Stomach (tissue), 9 donors: ENCODE data around the gene LIN9. TPM values are rescaled to one million over a fixed set of nuclear protein-coding genes. Genes with fewer than 3 reads are reported as not detected.
A peak's percentile ranks its signal among the peaks of the same experiment; 100 is the strongest.

Experiments
- DNase-seq, 2 donors: peaks; one replicate each; pipeline versions ENCODE4 v3.0.0 to v3.0.0-alpha.2; 2013 to 2019
- H3K27ac ChIP-seq, 5 donors: fragments of 200-600 bp in 4 of 5; sonication (generic) in 4 of 5; one replicate each; pipeline ENCODE4 v1.5.1; 2013 to 2019; ENCODE audit warnings: mild to moderate bottlenecking in 1 of 5, moderate library complexity in 1 of 5
- H3K27me3 ChIP-seq, 3 donors: fragments of 200-600 bp; sonication (generic); one replicate each; pipeline ENCODE4 v1.5.1; 2017 to 2019; ENCODE audit warnings: mixed run types in 1 of 3
- H3K36me3 ChIP-seq, 4 donors: fragments of 200-600 bp; sonication (generic); 1 replicate in 3 of 4; 2 replicates in 1 of 4; pipeline ENCODE4 v1.5.1; 2016 to 2019
- H3K4me1 ChIP-seq, 4 donors: fragments of 200-600 bp; sonication (generic); one replicate each; pipeline ENCODE4 v1.5.1; 2016 to 2019
- H3K4me3 ChIP-seq, 4 donors: fragments of 200-600 bp; sonication (generic) in 3 of 4; one replicate each; pipeline ENCODE4 v1.5.1; 2016 to 2019; ENCODE audit warnings: mild to moderate bottlenecking in 1 of 4
- H3K9me3 ChIP-seq, 4 donors: fragments of 200-600 bp; sonication (generic); one replicate each; pipeline ENCODE4 v1.5.1; 2016 to 2019
- EP300 ChIP-seq: sonication (generic); formaldehyde crosslinking; IDR thresholded peaks from one replicate; pipeline ENCODE4 v1.6.1; 2017; ENCODE audit warnings: antibody characterized with exemption
- POLR2A ChIP-seq, 4 donors: fragments of 450-650 bp; IDR thresholded peaks; one replicate each; pipeline ENCODE4 v1.6.1; 2016; ENCODE audit warnings: antibody characterized with exemption in 4 of 4, control low read depth in 2 of 4, mild to moderate bottlenecking in 1 of 4, moderate library complexity in 1 of 4
- POLR2AphosphoS5 ChIP-seq, 3 donors: sonication (generic); formaldehyde crosslinking; IDR thresholded peaks; one replicate each; pipeline ENCODE4 v1.6.1; 2016; ENCODE audit warnings: antibody characterized with exemption in 3 of 3
- whole genome bisulfite sequencing, 5 donors: extraction: QIAGEN DNeasy Blood & Tissue Kit in 3 of 5; methylation state at CpG; one replicate each; pipeline versions ENCODE4 v1.1.5 to v1.1.7; 2013 to 2018; 5-methylcytosine and 5-hydroxymethylcytosine counted together
- intact Hi-C: fragments of 100-400 bp; cut with DNase I; formaldehyde crosslinking; loops from one replicate; pipeline ENCODE4 v1.15.1; 2023; ENCODE audit warnings: low total_unique reads
- polyA plus RNA-seq, 3 donors: library from polyadenylated mRNA; stranded (reverse); fragments of 200-250 nt; gene quantifications; one replicate each; pipeline ENCODE4 v1.2.3, GENCODE V29; 2013
- total RNA-seq, 5 donors: library from RNA; depleted of rRNA; stranded (reverse); fragments of >200 nt; gene quantifications; one replicate each; pipeline versions ENCODE4 v1.1.0 to v1.2.3, GENCODE V29; 2014 to 2016
- TF ChIP-seq, protein P1 (sequence below), 7 experiments: fragments of 450-650 bp in 4 of 7; fragments of 200-600 bp in 3 of 7; sonication (generic) in 3 of 7; IDR thresholded peaks; one replicate each; pipeline ENCODE4 v1.5.1; 2016 to 2019; ENCODE audit warnings: antibody characterized with exemption in 7 of 7, control low read depth in 2 of 7, mild to moderate bottlenecking in 1 of 7
- donor health status: healthy with polysubstance abuse.
- donor health status: Bipolar disorder and iron deficiency.
- donor health status: healthy.

Gene LIN9
- total and polyA plus RNA-seq, 8 donors = 1.3 to 45.5 (median 2.9) TPM; not detected in 1

DNA sequence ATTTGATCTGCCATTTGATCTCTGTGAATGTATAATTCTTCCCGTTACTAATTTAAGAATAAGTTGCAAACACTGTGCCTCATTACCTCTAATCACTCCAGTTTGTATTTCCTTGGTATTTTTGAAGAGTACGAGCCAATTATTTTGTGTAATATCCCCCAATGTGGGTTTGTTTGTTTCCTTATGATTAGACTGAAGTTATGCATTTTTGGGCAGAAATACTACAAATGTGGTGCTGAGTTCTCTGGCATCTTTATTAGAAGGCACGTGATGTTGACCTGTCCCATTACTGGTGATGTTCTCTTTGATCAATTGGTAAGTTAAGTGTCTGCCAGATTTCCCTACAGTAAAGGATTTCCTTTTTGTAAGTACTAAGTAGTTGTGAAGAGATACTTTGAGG lies 75.2 kb downstream of the LIN9 start:
- no peaks in the 10 kb centered on the region for H3K27me3 ChIP-seq
- H3K4me1 ChIP-seq = no peaks in the 10 kb centered on the region
- no peak for DNase-seq
- H3K9me3 ChIP-seq = no peaks in the 10 kb centered on the region
- intact Hi-C loops = no loop called here
- H3K36me3 ChIP-seq = peaks cover 2 to 49% (median 43%) of the 10 kb centered on the region in 4 donors
- H3K4me3 ChIP-seq = no peak overlapping the region
- no peak overlapping the region for H3K27ac ChIP-seq
- TF ChIP-seq, protein P1, sequence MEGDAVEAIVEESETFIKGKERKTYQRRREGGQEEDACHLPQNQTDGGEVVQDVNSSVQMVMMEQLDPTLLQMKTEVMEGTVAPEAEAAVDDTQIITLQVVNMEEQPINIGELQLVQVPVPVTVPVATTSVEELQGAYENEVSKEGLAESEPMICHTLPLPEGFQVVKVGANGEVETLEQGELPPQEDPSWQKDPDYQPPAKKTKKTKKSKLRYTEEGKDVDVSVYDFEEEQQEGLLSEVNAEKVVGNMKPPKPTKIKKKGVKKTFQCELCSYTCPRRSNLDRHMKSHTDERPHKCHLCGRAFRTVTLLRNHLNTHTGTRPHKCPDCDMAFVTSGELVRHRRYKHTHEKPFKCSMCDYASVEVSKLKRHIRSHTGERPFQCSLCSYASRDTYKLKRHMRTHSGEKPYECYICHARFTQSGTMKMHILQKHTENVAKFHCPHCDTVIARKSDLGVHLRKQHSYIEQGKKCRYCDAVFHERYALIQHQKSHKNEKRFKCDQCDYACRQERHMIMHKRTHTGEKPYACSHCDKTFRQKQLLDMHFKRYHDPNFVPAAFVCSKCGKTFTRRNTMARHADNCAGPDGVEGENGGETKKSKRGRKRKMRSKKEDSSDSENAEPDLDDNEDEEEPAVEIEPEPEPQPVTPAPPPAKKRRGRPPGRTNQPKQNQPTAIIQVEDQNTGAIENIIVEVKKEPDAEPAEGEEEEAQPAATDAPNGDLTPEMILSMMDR (IDR thresholded peaks at IDR 0.05) = no peak
- TF ChIP-seq POLR2A (IDR thresholded peaks at IDR 0.05) (no peak), EP300 (no peak), POLR2AphosphoS5 (IDR thresholded peaks at IDR 0.05) (no peak)
- WGBS, 5 donors = 86 to 93% (median 90%) methylated on average over 3 of the region's 3 CpGs

DNA sequence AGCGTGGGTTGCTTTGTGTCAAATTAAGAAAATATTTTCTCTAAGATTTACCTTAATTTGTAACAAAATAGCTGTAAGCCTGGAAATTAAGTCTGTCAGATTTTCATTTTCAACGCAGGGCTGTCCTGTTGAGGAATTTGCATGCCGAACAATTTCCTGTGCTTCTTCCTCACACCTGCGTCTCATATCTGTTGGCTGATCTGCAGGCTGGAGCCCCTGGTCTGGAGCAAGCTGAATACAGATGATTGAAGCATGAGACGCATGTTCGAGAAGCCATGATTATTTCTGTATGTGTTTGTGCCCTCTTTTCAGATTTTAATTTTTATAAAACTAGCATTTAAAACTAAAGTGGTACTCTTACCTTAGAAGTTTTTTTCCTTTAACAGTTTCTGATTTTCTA lies 75.7 kb downstream of the LIN9 start:
- intact Hi-C loops = no loop called here
- WGBS, 5 donors = 90 to 95% (median 91%) methylated on average over 6 of the region's 6 CpGs

DNA sequence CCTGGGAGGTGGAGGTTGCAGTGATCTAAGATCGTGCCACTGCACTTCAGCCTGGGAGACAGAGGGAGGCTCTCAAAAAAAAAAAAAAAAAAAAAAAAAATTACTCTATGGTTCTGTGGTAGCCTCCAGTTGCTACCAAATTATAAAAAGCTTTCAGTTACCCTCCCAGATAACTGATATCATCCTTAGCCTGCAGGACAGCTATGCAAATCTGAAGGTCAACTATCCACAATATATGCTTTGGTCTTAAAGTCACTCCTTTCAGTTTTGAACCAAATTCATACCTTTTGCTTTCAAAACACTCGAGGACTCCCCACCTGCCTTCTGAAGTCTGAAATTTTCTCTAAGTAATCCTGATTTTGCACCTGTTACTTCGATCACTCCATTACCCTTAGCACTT lies 82.4 kb downstream of the LIN9 start:
- no peak for DNase-seq
- intact Hi-C loops = no loop called here
- H3K4me3 ChIP-seq = no peak overlapping the region
- no peak overlapping the region for H3K27ac ChIP-seq
- no peaks in the 10 kb centered on the region for H3K9me3 ChIP-seq
- peaks cover 0 to 43% (median 19%) of the 10 kb centered on the region in 3 donors for H3K27me3 ChIP-seq
- TF ChIP-seq POLR2A (IDR thresholded peaks at IDR 0.05) (no peak), EP300 (no peak), POLR2AphosphoS5 (IDR thresholded peaks at IDR 0.05) (no peak)
- peaks cover 0 to 10% (median 7%) of the 10 kb centered on the region in 4 donors for H3K36me3 ChIP-seq
- WGBS, 5 donors = 88 to 98% (median 93%) methylated on average over 3 of the region's 3 CpGs
- peaks cover 11 to 17% (median 12%) of the 10 kb centered on the region in 4 donors for H3K4me1 ChIP-seq

More for the DNA sequence above, 75.7 kb downstream of the LIN9 start:
- DNase-seq = no peak
- H3K36me3 ChIP-seq = peaks cover 2 to 46% (median 39%) of the 10 kb centered on the region in 4 donors
- H3K9me3 ChIP-seq = no peaks in the 10 kb centered on the region
- H3K4me3 ChIP-seq = no peak overlapping the region
- no peaks in the 10 kb centered on the region for H3K27me3 ChIP-seq
- TF ChIP-seq, protein P1 (IDR thresholded peaks at IDR 0.05) = no peak
- TF ChIP-seq POLR2A (IDR thresholded peaks at IDR 0.05) = no peak
- TF ChIP-seq POLR2AphosphoS5 (IDR thresholded peaks at IDR 0.05) = no peak
- TF ChIP-seq EP300 = no peak
- H3K4me1 ChIP-seq = no peaks in the 10 kb centered on the region
- H3K27ac ChIP-seq = no peak overlapping the region

DNA sequence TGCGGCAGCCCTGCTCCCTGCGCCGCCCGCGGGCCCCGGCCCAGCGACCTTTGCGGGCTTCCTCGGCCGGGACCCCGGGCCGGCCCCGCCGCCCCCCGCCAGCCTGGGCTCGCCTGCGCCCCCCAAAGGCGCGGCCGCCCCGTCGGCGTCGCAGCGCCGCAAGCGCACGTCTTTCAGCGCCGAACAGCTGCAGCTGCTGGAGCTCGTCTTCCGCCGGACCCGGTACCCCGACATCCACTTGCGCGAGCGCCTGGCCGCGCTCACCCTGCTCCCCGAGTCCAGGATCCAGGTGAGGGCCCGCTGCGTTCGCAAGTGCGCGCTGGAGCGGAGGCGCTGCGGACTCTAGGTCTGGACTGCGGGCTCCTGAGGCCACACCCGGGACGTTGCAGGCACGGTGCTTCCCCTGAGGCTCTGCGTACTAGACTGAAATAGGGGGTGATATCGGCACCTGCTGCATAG lies 85.1 kb downstream of the LIN9 start:
- intact Hi-C loops = no loop called here
- peaks cover 11 to 17% (median 12%) of the 10 kb centered on the region in 4 donors for H3K4me1 ChIP-seq
- no peaks in the 10 kb centered on the region for H3K36me3 ChIP-seq
- peak; percentile 50 to 65 for DNase-seq
- peak overlapping the region; percentile 45 to 64 (median 53) for H3K4me3 ChIP-seq
- TF ChIP-seq POLR2AphosphoS5 (IDR thresholded peaks at IDR 0.05) (no peak), POLR2A (IDR thresholded peaks at IDR 0.05) (no peak), EP300 (no peak)
- TF ChIP-seq, protein P1 (IDR thresholded peaks at IDR 0.05) = no peak
- no peak overlapping the region for H3K27ac ChIP-seq
- 0 to 3% (median 1%) methylated on average over 2 to 55 of the region's 55 CpGs for WGBS, 5 donors
- peaks cover 0 to 43% (median 19%) of the 10 kb centered on the region in 3 donors for H3K27me3 ChIP-seq
- no peaks in the 10 kb centered on the region for H3K9me3 ChIP-seq

DNA sequence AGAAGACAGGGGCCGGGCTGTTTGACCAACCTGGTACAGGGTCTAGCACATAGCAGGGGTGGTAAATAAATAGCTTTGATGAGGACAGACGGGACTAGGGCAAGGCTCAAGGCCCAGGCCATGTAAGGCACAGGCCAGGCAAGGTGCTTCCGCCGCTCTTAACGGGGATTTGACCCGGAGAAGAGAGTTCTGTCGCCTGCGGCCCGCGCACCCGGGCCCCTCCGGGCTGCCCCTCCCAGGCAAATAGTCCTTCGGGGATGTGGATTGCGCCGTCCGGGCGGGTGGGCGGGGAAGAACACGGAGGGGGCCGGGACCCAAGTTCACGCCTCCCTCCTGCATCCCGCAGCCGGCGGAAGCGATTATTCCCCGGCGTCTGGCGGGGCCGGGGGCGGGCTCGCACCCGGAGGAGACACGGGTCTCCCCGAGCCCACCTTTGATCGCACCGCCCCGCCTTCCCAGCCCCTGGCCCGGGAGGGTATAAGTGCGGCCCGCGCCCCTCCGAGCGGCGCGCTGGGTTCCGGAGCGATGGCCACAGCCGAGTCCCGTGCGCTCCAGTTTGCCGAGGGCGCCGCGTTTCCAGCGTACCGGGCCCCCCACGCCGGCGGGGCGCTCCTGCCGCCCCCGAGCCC lies 85.7 kb downstream of the LIN9 start, which contains the start of gene MIXL1:
Gene MIXL1, plus strand, starts transcription at position 508 of the 629 bp plus-strand sequence. Its CDS starts 18 bp downstream, at position 526.
- no peaks in the 10 kb centered on the region for H3K36me3 ChIP-seq
- no peak within 1 kb of the TSS for H3K27ac ChIP-seq
- no peaks in the 10 kb centered on the region for H3K9me3 ChIP-seq
- peaks cover 0 to 43% (median 19%) of the 10 kb centered on the region in 3 donors for H3K27me3 ChIP-seq
- intact Hi-C loops = no loop called here
- 4 to 11% (median 8%) methylated on average over 18 to 61 of the region's 62 CpGs for WGBS, 5 donors
- TF ChIP-seq POLR2AphosphoS5 (IDR thresholded peaks at IDR 0.05) (no peak), EP300 (no peak), POLR2A (IDR thresholded peaks at IDR 0.05) (no peak)
- TF ChIP-seq, protein P1 (IDR thresholded peaks at IDR 0.05) = no peak
- peak in 1 of 2 donors; percentile 38 for DNase-seq
- peaks cover 11 to 17% (median 12%) of the 10 kb centered on the region in 4 donors for H3K4me1 ChIP-seq
- H3K4me3 ChIP-seq = peak within 1 kb of the TSS; percentile 45 to 64 (median 53)
